SK-N-SH (cell line): ENCODE results near the gene GPRIN3. TPM values are rescaled to one million over a fixed set of nuclear protein-coding genes. Genes with fewer than 3 reads are reported as not detected.

ENCODE experiments used
- CTCF ChIA-PET: fragments of 300-600, 350-600 bp; formaldehyde crosslinking; extraction: SDS; loops from one replicate; lab custom pipeline; 2021; lab: Yijun Ruan, JAX
- POLR2A ChIA-PET: fragments of 350-600 bp; sonication (Branson Sonifier 250); formaldehyde crosslinking; extraction: SDS; loops from one replicate; lab custom pipeline; 2020; ENCODE audit warnings: antibody characterized with exemption, inconsistent platforms; lab: Yijun Ruan, JAX
- DNase-seq: peaks from one replicate; pipeline ENCODE4 v3.0.0; 2012
- H2AFZ ChIP-seq: fragments of 200-600 bp; sonication (generic); 2 replicates; pipeline ENCODE4 v1.8.1; 2016; ENCODE audit warnings: antibody characterized with exemption, mild to moderate bottlenecking, low read depth
- H3F3A ChIP-seq: fragments of 200-600 bp; sonication (generic); replicated peaks from 2 replicates; pipeline ENCODE3; 2016; ENCODE audit warnings: antibody characterized with exemption, mild to moderate bottlenecking; ENCODE audit not compliant: insufficient read depth
- H3K27ac ChIP-seq, 2 experiments: fragments of 200-500 bp in 1 of 2; fragments of 200-600 bp in 1 of 2; sonication (Bioruptor generic) in 1 of 2; sonication (generic), shearing (Covaris generic) in 1 of 2; 2 replicates each; pipeline versions ENCODE4 v1.5.1 to v1.6.1; 2014 to 2016; ENCODE audit warnings: low read depth in 2 of 2, inconsistent platforms in 1 of 2, low read length in 1 of 2, mild to moderate bottlenecking in 1 of 2, mixed read lengths in 1 of 2
- H3K27me3 ChIP-seq: fragments of 200-600 bp; sonication (generic), shearing (Covaris generic); 2 replicates; pipeline ENCODE4 v1.6.1; 2016; ENCODE audit warnings: mixed run types; ENCODE audit not compliant: insufficient read depth
- H3K36me3 ChIP-seq, 2 experiments: fragments of 200-500 bp in 1 of 2; fragments of 200-600 bp in 1 of 2; sonication (Bioruptor generic) in 1 of 2; sonication (generic) in 1 of 2; replicated peaks in 1 of 2; 2 replicates each; pipeline versions ENCODE3 to v1.5.1; 2014 to 2016; ENCODE audit warnings: low read length in 1 of 2, mild to moderate bottlenecking in 1 of 2; ENCODE audit not compliant: insufficient read depth in 2 of 2, control insufficient read depth in 1 of 2
- H3K4me1 ChIP-seq, 2 experiments: fragments of 200-500 bp in 1 of 2; fragments of 200-600 bp in 1 of 2; sonication (Bioruptor generic) in 1 of 2; sonication (generic), shearing (Covaris generic) in 1 of 2; 2 replicates each; pipeline versions ENCODE4 v1.5.1 to v1.6.1; 2014 to 2016; ENCODE audit warnings: low read depth in 1 of 2, low read length in 1 of 2, mixed run types in 1 of 2; ENCODE audit not compliant: insufficient read depth in 2 of 2, control insufficient read depth in 1 of 2
- H3K4me2 ChIP-seq: fragments of 200-600 bp; sonication (generic), shearing (Covaris generic); 2 replicates; pipeline ENCODE4 v1.6.1; 2017; ENCODE audit warnings: mixed run types
- H3K4me3 ChIP-seq, 2 experiments: fragments of 200-500 bp in 1 of 2; fragments of 200-600 bp in 1 of 2; sonication (Bioruptor generic) in 1 of 2; sonication (generic), shearing (Covaris generic) in 1 of 2; 2 replicates each; pipeline versions ENCODE4 v1.5.1 to v1.8.1; 2014 to 2016; ENCODE audit warnings: low read depth in 2 of 2, inconsistent platforms in 1 of 2, low read length in 1 of 2, mild to moderate bottlenecking in 1 of 2, mixed read lengths in 1 of 2, moderate library complexity in 1 of 2
- H3K79me2 ChIP-seq: fragments of 200-600 bp; sonication (generic); 2 replicates; pipeline ENCODE4 v1.8.1; 2017; ENCODE audit warnings: mild to moderate bottlenecking; ENCODE audit not compliant: insufficient read depth
- H3K9ac ChIP-seq: fragments of 200-600 bp; sonication (generic); 2 replicates; pipeline ENCODE4 v1.6.1; 2017; ENCODE audit warnings: mixed run types
- H3K9me2 ChIP-seq: fragments of 200-600 bp; sonication (generic); 2 replicates; pipeline ENCODE4 v1.6.1; 2017; ENCODE audit warnings: mixed run types
- H3K9me3 ChIP-seq: fragments of 200-600 bp; sonication (generic); 2 replicates; pipeline ENCODE4 v1.6.1; 2017; ENCODE audit warnings: mixed run types, mild to moderate bottlenecking, moderate library complexity
- H4K20me1 ChIP-seq: fragments of 200-600 bp; sonication (generic); 2 replicates; pipeline ENCODE4 v1.6.1; 2017; ENCODE audit warnings: mild to moderate bottlenecking, mixed run types; ENCODE audit not compliant: insufficient read depth
- EP300 ChIP-seq, 2 experiments: IDR thresholded peaks; 2 replicates each; pipeline versions ENCODE4 v1.4.0 to v1.6.1; 2012; ENCODE audit warnings: borderline replicate concordance in 1 of 2, low read depth in 1 of 2, low read length in 1 of 2
- EZH2phosphoT487 ChIP-seq: fragments of 200-600 bp; sonication (generic); IDR thresholded peaks from 2 replicates; pipeline ENCODE4 v1.6.1; 2017; ENCODE audit warnings: low read depth, mixed run types, mild to moderate bottlenecking, antibody characterized with exemption, moderate library complexity, borderline replicate concordance
- FOXJ3 ChIP-seq: sonication (generic); formaldehyde crosslinking; IDR thresholded peaks from 2 replicates; pipeline ENCODE4 v1.5.1; 2020; ENCODE audit warnings: mild to moderate bottlenecking, missing genetic modification reagents
- MXI1 ChIP-seq: IDR thresholded peaks from 2 replicates; pipeline ENCODE4 v1.6.1; 2012; ENCODE audit warnings: mild to moderate bottlenecking, low read depth, low read length, improper control_type of control experiment
- NRF1 ChIP-seq: IDR thresholded peaks from 2 replicates; pipeline ENCODE4 v1.6.1; 2012; ENCODE audit warnings: low read depth, mild to moderate bottlenecking, low read length
- RCOR1 ChIP-seq: fragments of 150-350 bp; IDR thresholded peaks from 2 replicates; pipeline ENCODE4 v1.6.1; 2017; ENCODE audit warnings: antibody characterized with exemption, low read length
- SIN3A ChIP-seq: IDR thresholded peaks from 2 replicates; pipeline ENCODE4 v1.6.1; 2012; ENCODE audit warnings: low read depth, mild to moderate bottlenecking, low read length, moderate library complexity, borderline replicate concordance
- WGBS: methylation state at CpG from one replicate; pipeline ENCODE4 v1.1.6; 2017; ENCODE audit warnings: low lambda C conversion rate; 5-methylcytosine and 5-hydroxymethylcytosine counted together
- polyA plus RNA-seq, 3 experiments: library from polyadenylated mRNA; depleted of rRNA; stranded (reverse); fragments of >200 nt; gene quantifications; 2 replicates each; pipeline ENCODE4 v1.2.3, GENCODE V29; 2012
- TF ChIP-seq, protein P1 (sequence below): fragments of 150-350 bp; IDR thresholded peaks from 2 replicates; pipeline ENCODE4 v1.6.1; 2016; ENCODE audit warnings: mild to moderate bottlenecking, low read depth, low read length
- TF ChIP-seq, protein P2 (sequence below): IDR thresholded peaks from 2 replicates; pipeline ENCODE4; 2012
- TF ChIP-seq, protein P3 (sequence below): IDR thresholded peaks from 2 replicates; pipeline ENCODE4 v1.4.0; 2012; ENCODE audit warnings: low read depth, borderline replicate concordance
- TF ChIP-seq, protein P4 (sequence below): fragments of 200-600 bp; sonication (generic); IDR thresholded peaks from 2 replicates; pipeline ENCODE4 v1.6.1; 2017; ENCODE audit warnings: antibody characterized with exemption, mild to moderate bottlenecking, moderate library complexity

GPRIN3 gene
- polyA plus RNA-seq, 1 of the 3 experiments (the other 2 are of a cell fraction) = not detected

DNA sequence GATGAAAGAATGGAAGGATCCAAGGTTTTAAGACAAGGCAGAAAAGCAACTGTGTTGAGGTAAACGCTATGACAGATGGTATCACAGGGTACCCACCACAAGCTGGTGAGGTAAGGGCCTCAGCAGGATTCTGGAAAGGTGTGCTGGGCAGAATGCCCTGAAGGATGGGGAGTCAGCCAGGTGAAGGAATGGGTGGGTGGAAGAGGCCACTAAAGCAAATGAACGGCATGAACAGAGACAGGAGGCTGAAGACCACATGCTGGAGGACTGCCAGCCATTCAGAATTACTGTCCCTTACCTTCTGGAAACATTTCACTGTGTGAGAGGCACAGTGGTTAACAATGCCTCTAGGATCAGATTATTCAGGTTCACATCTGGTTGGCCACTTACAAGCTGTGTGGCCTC lies 23.6 kb downstream of the GPRIN3 start:
- H4K20me1 ChIP-seq = no peaks in the 10 kb centered on the region
- TF ChIP-seq NRF1 (no peak), MXI1 (no peak), RCOR1 (no peak), FOXJ3 (no peak), EZH2phosphoT487 (no peak), SIN3A (no peak), EP300 (IDR thresholded peaks at IDR 0.05; ENCODE audit: borderline replicate concordance in 1 of 2, low read depth in 1 of 2, low read length in 1 of 2) (no peak)
- TF ChIP-seq, protein P1, sequence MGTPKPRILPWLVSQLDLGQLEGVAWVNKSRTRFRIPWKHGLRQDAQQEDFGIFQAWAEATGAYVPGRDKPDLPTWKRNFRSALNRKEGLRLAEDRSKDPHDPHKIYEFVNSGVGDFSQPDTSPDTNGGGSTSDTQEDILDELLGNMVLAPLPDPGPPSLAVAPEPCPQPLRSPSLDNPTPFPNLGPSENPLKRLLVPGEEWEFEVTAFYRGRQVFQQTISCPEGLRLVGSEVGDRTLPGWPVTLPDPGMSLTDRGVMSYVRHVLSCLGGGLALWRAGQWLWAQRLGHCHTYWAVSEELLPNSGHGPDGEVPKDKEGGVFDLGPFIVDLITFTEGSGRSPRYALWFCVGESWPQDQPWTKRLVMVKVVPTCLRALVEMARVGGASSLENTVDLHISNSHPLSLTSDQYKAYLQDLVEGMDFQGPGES = no peak
- TF ChIP-seq, protein P2, sequence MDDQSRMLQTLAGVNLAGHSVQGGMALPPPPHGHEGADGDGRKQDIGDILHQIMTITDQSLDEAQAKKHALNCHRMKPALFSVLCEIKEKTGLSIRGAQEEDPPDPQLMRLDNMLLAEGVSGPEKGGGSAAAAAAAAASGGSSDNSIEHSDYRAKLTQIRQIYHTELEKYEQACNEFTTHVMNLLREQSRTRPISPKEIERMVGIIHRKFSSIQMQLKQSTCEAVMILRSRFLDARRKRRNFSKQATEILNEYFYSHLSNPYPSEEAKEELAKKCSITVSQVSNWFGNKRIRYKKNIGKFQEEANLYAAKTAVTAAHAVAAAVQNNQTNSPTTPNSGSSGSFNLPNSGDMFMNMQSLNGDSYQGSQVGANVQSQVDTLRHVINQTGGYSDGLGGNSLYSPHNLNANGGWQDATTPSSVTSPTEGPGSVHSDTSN = no peak
- TF ChIP-seq, protein P3, sequence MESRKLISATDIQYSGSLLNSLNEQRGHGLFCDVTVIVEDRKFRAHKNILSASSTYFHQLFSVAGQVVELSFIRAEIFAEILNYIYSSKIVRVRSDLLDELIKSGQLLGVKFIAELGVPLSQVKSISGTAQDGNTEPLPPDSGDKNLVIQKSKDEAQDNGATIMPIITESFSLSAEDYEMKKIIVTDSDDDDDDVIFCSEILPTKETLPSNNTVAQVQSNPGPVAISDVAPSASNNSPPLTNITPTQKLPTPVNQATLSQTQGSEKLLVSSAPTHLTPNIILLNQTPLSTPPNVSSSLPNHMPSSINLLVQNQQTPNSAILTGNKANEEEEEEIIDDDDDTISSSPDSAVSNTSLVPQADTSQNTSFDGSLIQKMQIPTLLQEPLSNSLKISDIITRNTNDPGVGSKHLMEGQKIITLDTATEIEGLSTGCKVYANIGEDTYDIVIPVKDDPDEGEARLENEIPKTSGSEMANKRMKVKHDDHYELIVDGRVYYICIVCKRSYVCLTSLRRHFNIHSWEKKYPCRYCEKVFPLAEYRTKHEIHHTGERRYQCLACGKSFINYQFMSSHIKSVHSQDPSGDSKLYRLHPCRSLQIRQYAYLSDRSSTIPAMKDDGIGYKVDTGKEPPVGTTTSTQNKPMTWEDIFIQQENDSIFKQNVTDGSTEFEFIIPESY = no peak
- TF ChIP-seq, protein P4, sequence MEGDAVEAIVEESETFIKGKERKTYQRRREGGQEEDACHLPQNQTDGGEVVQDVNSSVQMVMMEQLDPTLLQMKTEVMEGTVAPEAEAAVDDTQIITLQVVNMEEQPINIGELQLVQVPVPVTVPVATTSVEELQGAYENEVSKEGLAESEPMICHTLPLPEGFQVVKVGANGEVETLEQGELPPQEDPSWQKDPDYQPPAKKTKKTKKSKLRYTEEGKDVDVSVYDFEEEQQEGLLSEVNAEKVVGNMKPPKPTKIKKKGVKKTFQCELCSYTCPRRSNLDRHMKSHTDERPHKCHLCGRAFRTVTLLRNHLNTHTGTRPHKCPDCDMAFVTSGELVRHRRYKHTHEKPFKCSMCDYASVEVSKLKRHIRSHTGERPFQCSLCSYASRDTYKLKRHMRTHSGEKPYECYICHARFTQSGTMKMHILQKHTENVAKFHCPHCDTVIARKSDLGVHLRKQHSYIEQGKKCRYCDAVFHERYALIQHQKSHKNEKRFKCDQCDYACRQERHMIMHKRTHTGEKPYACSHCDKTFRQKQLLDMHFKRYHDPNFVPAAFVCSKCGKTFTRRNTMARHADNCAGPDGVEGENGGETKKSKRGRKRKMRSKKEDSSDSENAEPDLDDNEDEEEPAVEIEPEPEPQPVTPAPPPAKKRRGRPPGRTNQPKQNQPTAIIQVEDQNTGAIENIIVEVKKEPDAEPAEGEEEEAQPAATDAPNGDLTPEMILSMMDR = no peak
- no peaks in the 10 kb centered on the region for H3K27me3 ChIP-seq
- H3K9ac ChIP-seq = no peak overlapping the region
- H3K4me2 ChIP-seq = no peak overlapping the region
- POLR2A ChIA-PET = no interaction called here
- no peaks in the 10 kb centered on the region for H3F3A ChIP-seq
- H3K4me1 ChIP-seq = no peaks in the 10 kb centered on the region; a peak in 1 of 4 replicates
- H3K9me2 ChIP-seq = no peaks in the 10 kb centered on the region
- no peak overlapping the region for H3K4me3 ChIP-seq
- no peaks in the 10 kb centered on the region for H3K9me3 ChIP-seq
- WGBS = 25% methylated on average over 2 of the region's 2 CpGs
- no peaks in the 10 kb centered on the region for H3K36me3 ChIP-seq
- H3K27ac ChIP-seq = no peak overlapping the region
- no peak for DNase-seq
- H3K79me2 ChIP-seq = no peaks in the 10 kb centered on the region
- CTCF ChIA-PET = no interaction called here
- H2AFZ ChIP-seq = no peak overlapping the region
